A549 (cell line): ENCODE data around the gene ITGB8. TPM values are rescaled to one million over a fixed set of nuclear protein-coding genes. Genes with fewer than 3 reads are reported as not detected.

ENCODE experiments used
- ATAC-seq, 2 experiments: fragments of 200-7000 bp in 1 of 2; fragments of >200 bp in 1 of 2; cut with Nextera tagmentation in 1 of 2; cut with Tn5 transposase in 1 of 2; 3 replicates each; pipeline versions ENCODE4 v1.8.0 to v1.9.1; 2018 to 2020; ENCODE audit warnings: mild to moderate bottlenecking in 1 of 2, moderate library complexity in 1 of 2
- CTCF ChIA-PET: fragments of 300-600 bp; sonication (Branson Sonifier 250); formaldehyde crosslinking; extraction: SDS; loops from one replicate; lab custom pipeline; 2021; ENCODE audit warnings: antibody characterized with exemption, inconsistent platforms; lab: Yijun Ruan, JAX
- POLR2A ChIA-PET: fragments of 350-600 bp; formaldehyde crosslinking; extraction: SDS; loops from one replicate; lab custom pipeline; 2021; ENCODE audit warnings: antibody characterized with exemption, inconsistent platforms; lab: Yijun Ruan, JAX
- DNase-seq, 2 experiments: peaks; one replicate each; pipeline versions ENCODE4 v3.0.0 to v3.0.0-alpha.2; 2011 to 2016; ENCODE audit warnings: low read depth in 1 of 2, low spot score in 1 of 2
- FAIRE-seq: peaks from 2 replicates; lab custom pipeline; 2011; peaks lifted over from hg19 to GRCh38; lab: Jason Lieb, UNC
- H3K27ac ChIP-seq, 2 experiments: fragments of >200 bp; sonication (Bioruptor Twin); formaldehyde crosslinking; 3 replicates each; pipeline ENCODE4 v1.5.1; 2016 to 2017
- H3K4me1 ChIP-seq: fragments of >200 bp; sonication (Bioruptor Twin); formaldehyde crosslinking; 3 replicates; pipeline ENCODE4 v1.6.1; 2016
- H3K4me2 ChIP-seq: fragments of >200 bp; sonication (Bioruptor Twin); formaldehyde crosslinking; 3 replicates; pipeline ENCODE4 v1.6.1; 2016
- H3K4me3 ChIP-seq: fragments of >200 bp; sonication (Bioruptor Twin); formaldehyde crosslinking; 3 replicates; pipeline ENCODE4 v1.5.1; 2016
- H3K9me3 ChIP-seq: fragments of >200 bp; sonication (Bioruptor Twin); formaldehyde crosslinking; 3 replicates; pipeline ENCODE4 v1.6.1; 2016
- CBX2 ChIP-seq: fragments of 200-600 bp; sonication (generic); IDR thresholded peaks from 2 replicates; pipeline ENCODE4 v1.6.1; 2016; ENCODE audit warnings: low read depth, mild to moderate bottlenecking, borderline replicate concordance
- CEBPB ChIP-seq, 2 experiments: fragments of >200 bp in 1 of 2; sonication (Bioruptor Twin) in 1 of 2; formaldehyde crosslinking in 1 of 2; IDR thresholded peaks; 2 replicates each; pipeline ENCODE4 v1.6.1; 2012 to 2016
- CTCF ChIP-seq: fragments of >200 bp; sonication (Bioruptor Twin); formaldehyde crosslinking; IDR thresholded peaks from 3 replicates; pipeline ENCODE4 v1.5.1; 2016
- E2F6 ChIP-seq: IDR thresholded peaks from 2 replicates; pipeline ENCODE4 v1.6.1; 2012; ENCODE audit warnings: low read depth, borderline replicate concordance
- EHMT2 ChIP-seq: fragments of 200-600 bp; sonication (generic); IDR thresholded peaks from 2 replicates; pipeline ENCODE4 v1.6.1; 2016; ENCODE audit warnings: antibody characterized with exemption, low read depth, mild to moderate bottlenecking, moderate library complexity
- EP300 ChIP-seq, 2 experiments: fragments of >200 bp; sonication (Bioruptor Twin); formaldehyde crosslinking; IDR thresholded peaks; 2 replicates in 1 of 2; 3 replicates in 1 of 2; pipeline ENCODE4 v1.6.1; 2016 to 2017
- FOSB ChIP-seq: fragments of 250-450 bp; sonication (Bioruptor Pico); IDR thresholded peaks from 2 replicates; pipeline ENCODE4 v1.5.0; 2020; ENCODE audit warnings: mild to moderate bottlenecking, moderate library complexity
- FOSL2 ChIP-seq, 2 experiments: fragments of 450-650 bp in 1 of 2; fragments of >200 bp in 1 of 2; sonication (Bioruptor Twin) in 1 of 2; formaldehyde crosslinking; IDR thresholded peaks; 2 replicates each; pipeline versions ENCODE4 v1.5.0 to v1.6.1; 2016 to 2020; ENCODE audit warnings: mild to moderate bottlenecking in 1 of 2, moderate library complexity in 1 of 2
- FOXS1 ChIP-seq: fragments of 250-450 bp; sonication (Bioruptor Pico); IDR thresholded peaks from 2 replicates; pipeline ENCODE4 v1.5.0; 2020; ENCODE audit warnings: mild to moderate bottlenecking, moderate library complexity
- HEYL ChIP-seq: fragments of 250-450 bp; sonication (Bioruptor Pico); IDR thresholded peaks from 2 replicates; pipeline ENCODE4 v1.8.0; 2021; ENCODE audit warnings: mild to moderate bottlenecking, moderate library complexity
- HMGXB4 ChIP-seq: fragments of 250-450 bp; sonication (Bioruptor Pico); IDR thresholded peaks from 2 replicates; pipeline ENCODE4 v1.5.0; 2021; ENCODE audit warnings: mild to moderate bottlenecking, moderate library complexity, borderline replicate concordance
- HOXA7 ChIP-seq: fragments of 250-450 bp; sonication (Bioruptor Pico); IDR thresholded peaks from 2 replicates; pipeline ENCODE4 v1.5.0; 2020; ENCODE audit warnings: mild to moderate bottlenecking, moderate library complexity
- HOXB13 ChIP-seq: fragments of 250-450 bp; sonication (Bioruptor Pico); IDR thresholded peaks from 2 replicates; pipeline ENCODE4 v1.5.0; 2020; ENCODE audit warnings: low read depth, mild to moderate bottlenecking, moderate library complexity
- JUN ChIP-seq, 2 experiments: fragments of >200 bp; sonication (Bioruptor Twin); formaldehyde crosslinking; IDR thresholded peaks; 2 replicates in 1 of 2; 3 replicates in 1 of 2; pipeline ENCODE4 v1.6.1; 2016 to 2017
- JUNB ChIP-seq: fragments of >200 bp; sonication (Bioruptor Twin); formaldehyde crosslinking; IDR thresholded peaks from 2 replicates; pipeline ENCODE4 v1.6.1; 2016
- KDM5A ChIP-seq: fragments of 200-600 bp; sonication (generic); IDR thresholded peaks from 2 replicates; pipeline ENCODE4 v1.6.1; 2016; ENCODE audit warnings: antibody characterized with exemption, mild to moderate bottlenecking
- MAZ ChIP-seq: fragments of 150-350 bp; IDR thresholded peaks from 2 replicates; pipeline ENCODE4 v1.6.1; 2014; ENCODE audit warnings: antibody characterized with exemption, low read depth, low read length, borderline replicate concordance
- MYC ChIP-seq: IDR thresholded peaks from 2 replicates; pipeline ENCODE4 v1.6.1; 2012; ENCODE audit warnings: mild to moderate bottlenecking, inconsistent platforms, low read length, improper control_type of control experiment, borderline replicate concordance
- PBX3 ChIP-seq: IDR thresholded peaks from 2 replicates; pipeline ENCODE4 v1.6.1; 2012
- POLR2A ChIP-seq: IDR thresholded peaks from 2 replicates; pipeline ENCODE4 v1.6.1; 2012; ENCODE audit warnings: mild to moderate bottlenecking, low read length
- RARB ChIP-seq: fragments of 250-450 bp; sonication (Bioruptor Pico); IDR thresholded peaks from 2 replicates; pipeline ENCODE4 v1.8.0; 2021; ENCODE audit warnings: mild to moderate bottlenecking, moderate library complexity
- RCOR1 ChIP-seq: fragments of 150-350 bp; IDR thresholded peaks from 2 replicates; pipeline ENCODE4 v1.6.1; 2014; ENCODE audit warnings: antibody characterized with exemption, low read length, low read depth
- SREBF2 ChIP-seq: fragments of 450-650 bp; IDR thresholded peaks from 2 replicates; pipeline ENCODE4 v1.6.1; 2014; ENCODE audit warnings: mild to moderate bottlenecking, moderate library complexity
- TP53 ChIP-seq: fragments of 250-450 bp; sonication (Bioruptor Pico); IDR thresholded peaks from 2 replicates; pipeline ENCODE4 v1.5.0; 2021; ENCODE audit warnings: mild to moderate bottlenecking, moderate library complexity
- USF2 ChIP-seq: fragments of 450-650 bp; IDR thresholded peaks from 2 replicates; pipeline ENCODE4 v1.6.1; 2014; ENCODE audit warnings: antibody characterized with exemption
- ZNF302 ChIP-seq: fragments of 250-450 bp; sonication (Bioruptor Pico); IDR thresholded peaks from 2 replicates; pipeline ENCODE4 v1.9.0; 2021; ENCODE audit warnings: inconsistent platforms, mild to moderate bottlenecking, moderate library complexity
- WGBS: methylation state at CpG from one replicate; pipeline ENCODE4 v1.1.6; 2017; ENCODE audit errors: missing lambda C conversion rate; 5-methylcytosine and 5-hydroxymethylcytosine counted together
- polyA plus RNA-seq, 4 experiments: library from polyadenylated mRNA; depleted of rRNA in 3 of 4; stranded (reverse); fragments of >200 nt; fragmentation: RNase III in 1 of 4; extraction: RNeasy Plus Mini Kit Qiagen cat#74134 plus additional on column Dnase treatment in 1 of 4; gene quantifications; 2 replicates in 3 of 4; 3 replicates in 1 of 4; pipeline ENCODE4 v1.2.3, GENCODE V29; 2011 to 2017

ITGB8 gene
- polyA plus RNA-seq, 2 of the 4 experiments (the other 2 are of a cell fraction): 0.39 to 0.67 TPM

- no peak for DNase-seq
- ATAC-seq: peak in 1 of 2 experiments; percentile 41; a peak in 3 of 6 replicates
- FAIRE-seq: no peak
- Histone ChIP-seq H3K4me2 (peak overlapping the region; percentile 7; the same call in 1 of the 3 replicates), H3K4me3 (no peak overlapping the region), H3K4me1 (peaks cover 15% of the 10 kb centered on the region; the same call in 1 of the 3 replicates), H3K9me3 (no peaks in the 10 kb centered on the region), H3K27ac (no peak overlapping the region)
- WGBS: 55% methylated on average over 5 of the region's 5 CpGs
- POLR2A ChIA-PET: no interaction called here
- TF ChIP-seq MAZ (no peak), FOSL2 (IDR thresholded peaks at IDR 0.05) (no peak), FOSL2 (CRISPR knock-in tag; IDR thresholded peaks at IDR 0.05) (0 out of 2 replicates have a peak, but pooled peaks have one; percentile 19), ZNF302 (CRISPR knock-in tag) (no peak), SREBF2 (no peak)
- TF ChIP-seq, all 56 proteins: peak for 1
- CTCF ChIA-PET: interaction anchor here (1.0 to 2.3 kb wide), 3 partner anchors 23 to 592 kb away, joined by 3 to 11 read pairs (median 3); no protein-coding TSS in a partner anchor
Measured at GRCh38 chr7:20306180-20306946, 24.3 kb upstream of the ITGB8 start.

- peak in 1 of 2 experiments; percentile 55 for DNase-seq
- ChIA-PET POLR2A (no interaction called here), CTCF (interaction anchor here (0.6 to 2.3 kb wide), 3 partner anchors 109 to 593 kb away, joined by 3 to 11 read pairs (median 4); no protein-coding TSS in a partner anchor)
- ATAC-seq: peak; percentile 48 to 50; a peak in 3 of 6 replicates
- H3K9me3 ChIP-seq: no peaks in the 10 kb centered on the region
- no peak overlapping the region for H3K27ac ChIP-seq
- no peak overlapping the region for H3K4me3 ChIP-seq
- peaks cover 9% of the 10 kb centered on the region; the same call in 1 of the 3 replicates for H3K4me1 ChIP-seq
- no peak for TF ChIP-seq JUN (IDR thresholded peaks at IDR 0.05)
- TF ChIP-seq MYC: no peak
- TF ChIP-seq HMGXB4 (CRISPR knock-in tag): no peak
- TF ChIP-seq POLR2A: no peak
- no peak for TF ChIP-seq RARB
- TF ChIP-seq EHMT2: no peak
- no peak for TF ChIP-seq CEBPB (IDR thresholded peaks at IDR 0.05)
- TF ChIP-seq TP53 (CRISPR knock-in tag): no peak
- no peak for TF ChIP-seq HOXB13 (CRISPR knock-in tag)
- TF ChIP-seq USF2: no peak
- TF ChIP-seq E2F6: no peak
- TF ChIP-seq MAZ: no peak
- TF ChIP-seq JUNB: no peak
- no peak for TF ChIP-seq FOSB
- 61% methylated on average over 2 of the region's 2 CpGs for WGBS
- H3K4me2 ChIP-seq: peak overlapping the region; percentile 7; the same call in 1 of the 3 replicates
- peak; percentile 68 for FAIRE-seq
Measured at GRCh38 chr7:20307119-20307518, 23.6 kb upstream of the ITGB8 start.

- no peak overlapping the region for H3K4me3 ChIP-seq
- no peak overlapping the region for H3K4me2 ChIP-seq
- POLR2A ChIA-PET: no interaction called here
- DNase-seq (no peak), ATAC-seq (no peak), FAIRE-seq (no peak)
- 79% methylated on average over 7 of the region's 7 CpGs for WGBS
- no peak overlapping the region for H3K27ac ChIP-seq
- H3K4me1 ChIP-seq: peaks cover 9% of the 10 kb centered on the region; the same call in 1 of the 3 replicates
- H3K9me3 ChIP-seq: no peaks in the 10 kb centered on the region
- CTCF ChIA-PET: interaction anchor here (2.3 kb wide), 1 partner anchor 560 kb away, joined by 11 read pairs; no protein-coding TSS in a partner anchor
- TF ChIP-seq RCOR1 (no peak), HOXA7 (CRISPR knock-in tag) (no peak), EP300 (IDR thresholded peaks at IDR 0.05) (no peak), JUNB (no peak), HEYL (CRISPR knock-in tag) (no peak), PBX3 (no peak), FOSB (no peak), FOSL2 (IDR thresholded peaks at IDR 0.05) (no peak), FOSL2 (CRISPR knock-in tag; IDR thresholded peaks at IDR 0.05) (no peak), HOXB13 (CRISPR knock-in tag) (no peak), KDM5A (no peak), CTCF (no peak), CBX2 (no peak), FOXS1 (no peak)
Measured at GRCh38 chr7:20307901-20308300, 22.8 kb upstream of the ITGB8 start.
